ENCODE measurements around the gene UROC1.

The UROC1 gene

DNA sequence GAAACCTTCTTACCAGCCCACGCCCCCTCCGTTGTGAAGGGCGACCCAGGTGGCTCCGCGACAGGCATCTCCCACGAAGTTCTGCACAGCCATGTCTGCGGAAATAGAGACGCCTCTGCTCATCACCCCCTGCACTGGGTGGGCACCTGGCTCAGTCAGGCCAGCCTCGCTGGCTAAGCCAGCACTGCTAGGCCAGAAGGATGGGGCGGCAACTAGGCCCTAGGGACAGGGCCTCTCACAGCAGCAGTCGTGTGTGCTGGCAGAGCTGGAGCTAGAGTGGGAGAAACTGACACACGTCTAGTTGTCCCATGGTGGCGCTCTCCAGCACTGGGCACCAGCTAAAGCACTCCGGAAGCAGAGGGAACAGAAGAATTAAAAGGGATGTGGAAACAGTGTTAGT is 29.4 kb downstream of the UROC1 start:
- TF ChIP-seq TEAD4 (IDR thresholded peaks at IDR 0.05): no peak
- TF ChIP-seq RAD21 (IDR thresholded peaks at IDR 0.05; ENCODE audit: low read depth): no peak
- TF ChIP-seq ZBTB7A (IDR thresholded peaks at IDR 0.05; ENCODE audit: low read depth): no peak

DNA sequence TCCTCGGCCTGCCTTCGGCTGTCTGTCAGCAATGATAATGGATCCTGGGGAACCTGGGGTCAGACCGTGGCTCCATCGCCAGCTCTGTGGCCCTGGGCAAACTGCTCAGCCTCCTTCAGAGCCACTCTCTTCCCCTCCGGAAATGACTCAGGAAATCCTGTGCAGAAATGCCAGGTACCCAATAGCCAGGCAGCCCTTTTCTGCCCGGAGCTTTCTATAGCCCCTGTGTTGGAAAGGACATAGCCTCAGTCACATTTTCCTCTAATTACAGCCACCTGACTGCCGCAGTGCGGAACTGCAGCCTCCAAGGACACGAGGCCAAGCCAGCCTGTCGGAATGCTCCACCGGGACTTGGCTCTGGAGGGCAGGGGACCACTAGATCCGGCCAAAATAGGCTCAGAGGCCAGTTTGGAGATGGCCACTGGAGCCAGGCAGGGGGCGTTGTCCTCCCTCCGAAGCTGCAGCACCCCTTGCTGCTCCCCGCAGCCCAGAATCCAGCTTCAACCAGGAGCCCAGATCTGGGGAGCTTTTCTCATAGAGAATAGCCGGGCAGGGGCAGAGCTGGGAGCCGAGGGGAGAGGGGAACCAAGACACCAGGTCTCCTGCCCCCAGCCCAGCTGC is 30.3 kb downstream of the UROC1 start:
- TF ChIP-seq TAF1 (IDR thresholded peaks at IDR 0.05; ENCODE audit: low read depth): no peak
- TF ChIP-seq EGR1 (IDR thresholded peaks at IDR 0.05): no peak
- TF ChIP-seq CEBPB (IDR thresholded peaks at IDR 0.05): no peak
- TF ChIP-seq, protein P1, sequence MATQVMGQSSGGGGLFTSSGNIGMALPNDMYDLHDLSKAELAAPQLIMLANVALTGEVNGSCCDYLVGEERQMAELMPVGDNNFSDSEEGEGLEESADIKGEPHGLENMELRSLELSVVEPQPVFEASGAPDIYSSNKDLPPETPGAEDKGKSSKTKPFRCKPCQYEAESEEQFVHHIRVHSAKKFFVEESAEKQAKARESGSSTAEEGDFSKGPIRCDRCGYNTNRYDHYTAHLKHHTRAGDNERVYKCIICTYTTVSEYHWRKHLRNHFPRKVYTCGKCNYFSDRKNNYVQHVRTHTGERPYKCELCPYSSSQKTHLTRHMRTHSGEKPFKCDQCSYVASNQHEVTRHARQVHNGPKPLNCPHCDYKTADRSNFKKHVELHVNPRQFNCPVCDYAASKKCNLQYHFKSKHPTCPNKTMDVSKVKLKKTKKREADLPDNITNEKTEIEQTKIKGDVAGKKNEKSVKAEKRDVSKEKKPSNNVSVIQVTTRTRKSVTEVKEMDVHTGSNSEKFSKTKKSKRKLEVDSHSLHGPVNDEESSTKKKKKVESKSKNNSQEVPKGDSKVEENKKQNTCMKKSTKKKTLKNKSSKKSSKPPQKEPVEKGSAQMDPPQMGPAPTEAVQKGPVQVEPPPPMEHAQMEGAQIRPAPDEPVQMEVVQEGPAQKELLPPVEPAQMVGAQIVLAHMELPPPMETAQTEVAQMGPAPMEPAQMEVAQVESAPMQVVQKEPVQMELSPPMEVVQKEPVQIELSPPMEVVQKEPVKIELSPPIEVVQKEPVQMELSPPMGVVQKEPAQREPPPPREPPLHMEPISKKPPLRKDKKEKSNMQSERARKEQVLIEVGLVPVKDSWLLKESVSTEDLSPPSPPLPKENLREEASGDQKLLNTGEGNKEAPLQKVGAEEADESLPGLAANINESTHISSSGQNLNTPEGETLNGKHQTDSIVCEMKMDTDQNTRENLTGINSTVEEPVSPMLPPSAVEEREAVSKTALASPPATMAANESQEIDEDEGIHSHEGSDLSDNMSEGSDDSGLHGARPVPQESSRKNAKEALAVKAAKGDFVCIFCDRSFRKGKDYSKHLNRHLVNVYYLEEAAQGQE (IDR thresholded peaks at IDR 0.05; ENCODE audit: low read depth): no peak
- TF ChIP-seq ZBTB7A (IDR thresholded peaks at IDR 0.05; ENCODE audit: low read depth): no peak

DNA sequence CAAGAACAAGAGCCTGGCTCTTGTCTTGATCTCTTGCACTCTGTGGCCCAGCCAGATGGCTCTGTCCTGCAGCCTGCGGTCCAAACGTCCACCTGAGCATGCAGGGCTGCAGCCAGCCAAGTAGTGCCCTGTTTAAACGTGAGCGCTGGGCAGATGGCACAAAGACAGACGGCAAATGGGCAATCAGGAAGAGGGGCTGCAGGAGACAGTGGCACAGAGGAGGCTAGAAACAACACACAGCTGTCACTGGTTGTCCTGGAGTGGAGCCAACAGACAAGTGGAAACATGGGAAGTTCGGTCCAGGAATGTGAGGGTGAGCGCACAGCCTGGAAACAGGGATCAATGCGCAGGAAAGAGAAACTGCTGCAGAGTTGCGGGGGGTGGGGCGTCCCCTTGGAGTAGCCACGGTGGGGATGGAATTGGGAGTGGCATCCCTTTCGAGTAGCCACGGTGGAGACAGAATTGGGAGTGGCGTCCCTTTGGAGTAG is 31.2 kb downstream of the UROC1 start:
- TF ChIP-seq EP300 (IDR thresholded peaks at IDR 0.05; ENCODE audit: borderline replicate concordance) (no peak), EGR1 (IDR thresholded peaks at IDR 0.05) (no peak), CREB1 (IDR thresholded peaks at IDR 0.05; ENCODE audit: low read depth) (no peak), CEBPB (IDR thresholded peaks at IDR 0.05) (no peak), TEAD4 (IDR thresholded peaks at IDR 0.05) (no peak), ZBTB7A (IDR thresholded peaks at IDR 0.05; ENCODE audit: low read depth) (no peak), RAD21 (IDR thresholded peaks at IDR 0.05; ENCODE audit: low read depth) (no peak), TCF12 (IDR thresholded peaks at IDR 0.05; ENCODE audit: low read depth) (no peak), NFIC (IDR thresholded peaks at IDR 0.05) (no peak)
- TF ChIP-seq, protein P2, sequence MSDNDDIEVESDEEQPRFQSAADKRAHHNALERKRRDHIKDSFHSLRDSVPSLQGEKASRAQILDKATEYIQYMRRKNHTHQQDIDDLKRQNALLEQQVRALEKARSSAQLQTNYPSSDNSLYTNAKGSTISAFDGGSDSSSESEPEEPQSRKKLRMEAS (IDR thresholded peaks at IDR 0.05): no peak
- TF ChIP-seq, protein P1 (IDR thresholded peaks at IDR 0.05; ENCODE audit: low read depth): no peak
- TF ChIP-seq, protein P3, sequence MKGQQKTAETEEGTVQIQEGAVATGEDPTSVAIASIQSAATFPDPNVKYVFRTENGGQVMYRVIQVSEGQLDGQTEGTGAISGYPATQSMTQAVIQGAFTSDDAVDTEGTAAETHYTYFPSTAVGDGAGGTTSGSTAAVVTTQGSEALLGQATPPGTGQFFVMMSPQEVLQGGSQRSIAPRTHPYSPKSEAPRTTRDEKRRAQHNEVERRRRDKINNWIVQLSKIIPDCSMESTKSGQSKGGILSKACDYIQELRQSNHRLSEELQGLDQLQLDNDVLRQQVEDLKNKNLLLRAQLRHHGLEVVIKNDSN (IDR thresholded peaks at IDR 0.05): no peak

DNA sequence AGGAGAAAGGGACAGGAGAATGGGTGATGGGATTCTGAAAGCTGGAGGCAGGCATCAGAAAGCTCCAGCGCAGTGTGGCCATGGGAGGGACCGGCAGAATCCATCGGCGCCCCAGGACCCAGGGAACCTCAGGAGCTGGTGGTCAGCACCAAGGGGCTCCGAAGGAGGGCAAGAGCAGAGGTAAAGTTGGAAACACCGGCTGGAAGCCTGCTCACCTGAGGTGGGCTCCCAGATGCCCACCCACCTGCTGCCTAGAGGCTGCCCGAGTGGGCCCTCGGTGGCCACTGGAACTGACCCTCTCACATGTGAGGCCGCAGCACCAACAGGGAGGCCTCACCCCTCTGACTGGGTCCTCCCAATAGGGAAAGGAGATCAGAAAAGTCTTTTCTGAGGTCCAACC is 31.6 kb downstream of the UROC1 start:
- TF ChIP-seq FOXM1 (IDR thresholded peaks at IDR 0.05; ENCODE audit: borderline replicate concordance, low read depth): no peak
- TF ChIP-seq TAF1 (IDR thresholded peaks at IDR 0.05; ENCODE audit: low read depth): no peak
- TF ChIP-seq TCF12 (IDR thresholded peaks at IDR 0.05; ENCODE audit: low read depth): no peak
- TF ChIP-seq CREB1 (IDR thresholded peaks at IDR 0.05; ENCODE audit: low read depth): no peak
- TF ChIP-seq, protein P2 (IDR thresholded peaks at IDR 0.05): no peak
- TF ChIP-seq RAD21 (IDR thresholded peaks at IDR 0.05; ENCODE audit: low read depth): no peak
- TF ChIP-seq ZBTB7A (IDR thresholded peaks at IDR 0.05; ENCODE audit: low read depth): no peak
- TF ChIP-seq TEAD4 (IDR thresholded peaks at IDR 0.05): no peak
- TF ChIP-seq, protein P1 (IDR thresholded peaks at IDR 0.05; ENCODE audit: low read depth): no peak
- no peak for TF ChIP-seq EGR1 (IDR thresholded peaks at IDR 0.05)
- no peak for TF ChIP-seq CEBPB (IDR thresholded peaks at IDR 0.05)

DNA sequence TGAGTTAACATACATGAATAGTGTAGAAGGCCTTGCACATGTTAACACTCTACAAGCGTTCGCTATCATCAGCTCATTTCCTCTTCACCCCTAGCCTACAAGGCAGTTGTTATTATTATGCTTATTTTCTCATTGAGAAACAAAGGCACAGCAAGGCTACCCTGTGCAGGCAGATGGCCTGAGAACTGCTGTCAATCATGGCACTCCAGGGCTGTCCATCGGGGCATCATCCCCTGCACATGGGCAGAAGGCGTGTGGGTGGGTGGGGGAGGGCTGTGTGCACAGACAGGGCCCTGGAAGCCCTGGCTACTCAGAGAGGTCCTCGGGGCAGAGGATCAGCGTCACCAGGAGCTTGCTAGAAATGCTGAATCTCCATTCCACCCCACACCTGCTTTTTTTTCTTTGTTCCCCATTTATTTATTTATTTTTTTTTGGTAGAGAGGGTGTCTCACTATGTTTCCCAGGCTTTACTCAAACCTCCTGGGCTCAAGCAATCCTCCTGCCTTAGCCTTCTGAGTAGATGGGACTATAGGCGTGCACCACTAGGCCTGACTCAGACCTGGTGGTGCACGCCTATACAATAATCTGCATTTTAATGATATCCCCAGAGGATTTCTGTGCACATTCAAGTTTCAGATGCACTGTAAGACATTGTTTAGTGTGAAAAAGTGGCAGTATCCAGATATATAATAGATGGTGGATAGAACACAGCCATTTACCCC is 32.2 kb downstream of the UROC1 start:
- TF ChIP-seq FOXM1 (IDR thresholded peaks at IDR 0.05; ENCODE audit: borderline replicate concordance, low read depth) (no peak), RAD21 (IDR thresholded peaks at IDR 0.05; ENCODE audit: low read depth) (no peak), NFIC (IDR thresholded peaks at IDR 0.05) (no peak), TCF12 (IDR thresholded peaks at IDR 0.05; ENCODE audit: low read depth) (no peak), EGR1 (IDR thresholded peaks at IDR 0.05) (no peak), CREB1 (IDR thresholded peaks at IDR 0.05; ENCODE audit: low read depth) (no peak), TEAD4 (IDR thresholded peaks at IDR 0.05) (no peak), TAF1 (IDR thresholded peaks at IDR 0.05; ENCODE audit: low read depth) (no peak), EP300 (IDR thresholded peaks at IDR 0.05; ENCODE audit: borderline replicate concordance) (no peak), YY1 (IDR thresholded peaks at IDR 0.05; ENCODE audit: low read depth) (no peak), ZBTB7A (IDR thresholded peaks at IDR 0.05; ENCODE audit: low read depth) (no peak), CEBPB (IDR thresholded peaks at IDR 0.05) (no peak)
- TF ChIP-seq, protein P2 (IDR thresholded peaks at IDR 0.05): no peak
- TF ChIP-seq, protein P3 (IDR thresholded peaks at IDR 0.05): no peak
- TF ChIP-seq, protein P1 (IDR thresholded peaks at IDR 0.05; ENCODE audit: low read depth): no peak

Data from Ishikawa (cell line).